NCI-H2107 treated with DMSO at 0.1 percent for 48 hours (cell line): Measurements from ENCODE around the gene TMEM131.
"Not testable (repeated sequence)": the region's sequence is repeated elsewhere in the genome, so short reads cannot be mapped to it uniquely, and the experiment has no call there.

ENCODE experiments used
- DNase-seq: peaks from one replicate; lab custom pipeline; 2025; ENCODE audit not compliant: unreplicated experiment; lab: John Stamatoyannopoulos, UW

The TMEM131 gene

GRCh38 chr2:97995734-97996624, at the start of gene TMEM131:
Gene TMEM131, minus strand, starts transcription at chr2:97995948. Its CDS starts 286 bp downstream, at chr2:97995662.
- DNase-seq = peak; percentile 85

- not testable (repeated sequence) for DNase-seq
Measured at GRCh38 chr2:98044730-98045129, 49.0 kb upstream of the TMEM131 start.

GRCh38 chr2:98043101-98043500, 47.4 kb upstream of the TMEM131 start:
- DNase-seq = no peak

GRCh38 chr2:98040331-98040939, 44.7 kb upstream of the TMEM131 start:
- no peak for DNase-seq

- no peak for DNase-seq
Measured at GRCh38 chr2:98039085-98039756, 43.5 kb upstream of the TMEM131 start.

GRCh38 chr2:98037666-98038336, 42.1 kb upstream of the TMEM131 start:
- DNase-seq = no peak

GRCh38 chr2:98037206-98037605, 41.5 kb upstream of the TMEM131 start:
- no peak for DNase-seq

- DNase-seq = peak; percentile 28
Measured at GRCh38 chr2:98036349-98037000, 40.7 kb upstream of the TMEM131 start.

GRCh38 chr2:98034745-98035144, 39.0 kb upstream of the TMEM131 start:
- no peak for DNase-seq

- DNase-seq = no peak
Measured at GRCh38 chr2:98032086-98032485, 36.3 kb upstream of the TMEM131 start.

- DNase-seq = no peak
Measured at GRCh38 chr2:98029718-98030222, 34.0 kb upstream of the TMEM131 start.

GRCh38 chr2:98028931-98029717, 33.4 kb upstream of the TMEM131 start:
- no peak for DNase-seq

- no peak for DNase-seq
Measured at GRCh38 chr2:98028101-98028561, 32.4 kb upstream of the TMEM131 start.

- DNase-seq = no peak
Measured at GRCh38 chr2:98027538-98027937, 31.8 kb upstream of the TMEM131 start.

GRCh38 chr2:98026927-98027522, 31.3 kb upstream of the TMEM131 start:
- DNase-seq = no peak

- DNase-seq = no peak
Measured at GRCh38 chr2:98026292-98026691, 30.5 kb upstream of the TMEM131 start.

- no peak for DNase-seq
Measured at GRCh38 chr2:98025481-98026037, 29.8 kb upstream of the TMEM131 start.

- DNase-seq = not testable (repeated sequence)
Measured at GRCh38 chr2:98022067-98022466, 26.3 kb upstream of the TMEM131 start.
